ENCODE measurements around the gene ARRB1. TPM values are rescaled to one million over a fixed set of nuclear protein-coding genes. Genes with fewer than 3 reads are reported as not detected.
"Not testable (repeated sequence)": the region's sequence is repeated elsewhere in the genome, so short reads cannot be mapped to it uniquely, and the experiment has no call there.

The ARRB1 gene
- polyA plus RNA-seq, 1 experiment: 36.9 TPM

- ChIA-PET CTCF (no interaction called here), POLR2A (no interaction called here)
- no peak for DNase-seq (ENCODE audit: low read depth, low spot score)
- no peaks in the 10 kb centered on the region for H3K27me3 ChIP-seq (ENCODE audit: control insufficient read depth, insufficient read depth, low read length)
- no peak overlapping the region for H3K27ac ChIP-seq (ENCODE audit: low read depth, low read length)
- no peak for TF ChIP-seq CTCF (IDR thresholded peaks at IDR 0.05; ENCODE audit: low read depth, low read length)
- H3K9me3 ChIP-seq (ENCODE audit: control insufficient read depth, insufficient read depth, low read length): no peaks in the 10 kb centered on the region
- no peak overlapping the region for H3K4me3 ChIP-seq (ENCODE audit: low read depth, low read length)
Measured at GRCh38 chr11:75334976-75335375, 16.5 kb downstream of the ARRB1 start.

- Histone ChIP-seq H3K9me3 (ENCODE audit: control insufficient read depth, insufficient read depth, low read length) (no peaks in the 10 kb centered on the region), H3K4me3 (ENCODE audit: low read depth, low read length) (no peak overlapping the region), H3K27ac (ENCODE audit: low read depth, low read length) (no peak overlapping the region), H3K27me3 (ENCODE audit: control insufficient read depth, insufficient read depth, low read length) (no peaks in the 10 kb centered on the region)
- POLR2A ChIA-PET: interaction anchor here (0.7 kb wide), 1 partner anchor 9 kb away, joined by 5 read pairs; no protein-coding TSS in a partner anchor
- no peak for DNase-seq (ENCODE audit: low read depth, low spot score)
- CTCF ChIA-PET: no interaction called here
- TF ChIP-seq CTCF (IDR thresholded peaks at IDR 0.05; ENCODE audit: low read depth, low read length): no peak
Measured at GRCh38 chr11:75334402-75334891, 17.0 kb downstream of the ARRB1 start.

- DNase-seq (ENCODE audit: low read depth, low spot score): no peak
- Histone ChIP-seq H3K4me3 (ENCODE audit: low read depth, low read length) (no peak overlapping the region), H3K9me3 (ENCODE audit: control insufficient read depth, insufficient read depth, low read length) (no peaks in the 10 kb centered on the region), H3K27ac (ENCODE audit: low read depth, low read length) (no peak overlapping the region), H3K27me3 (ENCODE audit: control insufficient read depth, insufficient read depth, low read length) (no peaks in the 10 kb centered on the region)
- POLR2A ChIA-PET: interaction anchor here (0.7 kb wide), 1 partner anchor 8 kb away, joined by 5 read pairs; no protein-coding TSS in a partner anchor
- TF ChIP-seq CTCF (IDR thresholded peaks at IDR 0.05; ENCODE audit: low read depth, low read length): no peak
- CTCF ChIA-PET: no interaction called here
Measured at GRCh38 chr11:75333807-75334140, 17.7 kb downstream of the ARRB1 start.

- H3K27me3 ChIP-seq (ENCODE audit: control insufficient read depth, insufficient read depth, low read length): no peaks in the 10 kb centered on the region
- H3K4me3 ChIP-seq (ENCODE audit: low read depth, low read length): no peak overlapping the region
- ChIA-PET POLR2A (interaction anchor here (0.7 kb wide), 1 partner anchor 7 kb away, joined by 5 read pairs; no protein-coding TSS in a partner anchor), CTCF (interaction anchor here (0.6 to 7.9 kb wide), 3 partner anchors 53 to 138 kb away, joined by 4 to 105 read pairs (median 4); no protein-coding TSS in a partner anchor)
- no peak for DNase-seq (ENCODE audit: low read depth, low spot score)
- no peak overlapping the region for H3K27ac ChIP-seq (ENCODE audit: low read depth, low read length)
- no peak for TF ChIP-seq CTCF (IDR thresholded peaks at IDR 0.05; ENCODE audit: low read depth, low read length)
- H3K9me3 ChIP-seq (ENCODE audit: control insufficient read depth, insufficient read depth, low read length): no peaks in the 10 kb centered on the region
Measured at GRCh38 chr11:75333022-75333806, 18.2 kb downstream of the ARRB1 start.

GRCh38 chr11:75331761-75332160, 19.7 kb downstream of the ARRB1 start:
- DNase-seq (ENCODE audit: low read depth, low spot score); H3K27me3 ChIP-seq (ENCODE audit: control insufficient read depth, insufficient read depth, low read length); H3K4me3 ChIP-seq (ENCODE audit: low read depth, low read length); H3K27ac ChIP-seq (ENCODE audit: low read depth, low read length); POLR2A ChIA-PET; H3K9me3 ChIP-seq (ENCODE audit: control insufficient read depth, insufficient read depth, low read length): not testable (repeated sequence)
- CTCF ChIA-PET: interaction anchor here (0.6 to 7.9 kb wide), 4 partner anchors 9 to 55 kb away, joined by 3 to 105 read pairs (median 8); no protein-coding TSS in a partner anchor

GRCh38 chr11:75331304-75331703, 20.2 kb downstream of the ARRB1 start:
- H3K27ac ChIP-seq (ENCODE audit: low read depth, low read length); DNase-seq (ENCODE audit: low read depth, low spot score); H3K27me3 ChIP-seq (ENCODE audit: control insufficient read depth, insufficient read depth, low read length); H3K4me3 ChIP-seq (ENCODE audit: low read depth, low read length); H3K9me3 ChIP-seq (ENCODE audit: control insufficient read depth, insufficient read depth, low read length): not testable (repeated sequence)
- ChIA-PET CTCF (interaction anchor here (1.8 to 7.9 kb wide), 3 partner anchors 9 to 55 kb away, joined by 4 to 105 read pairs (median 11); no protein-coding TSS in a partner anchor), POLR2A (interaction anchor here (1.9 kb wide), 1 partner anchor 10 kb away, joined by 11 read pairs; no protein-coding TSS in a partner anchor)

GRCh38 chr11:75330886-75331285, 20.6 kb downstream of the ARRB1 start:
- not testable (repeated sequence) for H3K4me3 ChIP-seq (ENCODE audit: low read depth, low read length); H3K9me3 ChIP-seq (ENCODE audit: control insufficient read depth, insufficient read depth, low read length); DNase-seq (ENCODE audit: low read depth, low spot score); H3K27me3 ChIP-seq (ENCODE audit: control insufficient read depth, insufficient read depth, low read length)
- CTCF ChIA-PET: interaction anchor here (1.8 to 7.9 kb wide), 3 partner anchors 9 to 56 kb away, joined by 9 to 105 read pairs (median 11); no protein-coding TSS in a partner anchor
- POLR2A ChIA-PET: interaction anchor here (0.9 to 1.9 kb wide), 7 partner anchors 7 to 69 kb away, joined by 4 to 11 read pairs (median 5); no protein-coding TSS in a partner anchor
- peak overlapping the region; percentile 3 for H3K27ac ChIP-seq (ENCODE audit: low read depth, low read length)

Measured in AG04450 (cell line).